ENCODE data around the gene EFHC1.

GRCh38 chr6:52385074-52385473 lies 35.1 kb upstream of the EFHC1 start:
- TF ChIP-seq, protein P1, sequence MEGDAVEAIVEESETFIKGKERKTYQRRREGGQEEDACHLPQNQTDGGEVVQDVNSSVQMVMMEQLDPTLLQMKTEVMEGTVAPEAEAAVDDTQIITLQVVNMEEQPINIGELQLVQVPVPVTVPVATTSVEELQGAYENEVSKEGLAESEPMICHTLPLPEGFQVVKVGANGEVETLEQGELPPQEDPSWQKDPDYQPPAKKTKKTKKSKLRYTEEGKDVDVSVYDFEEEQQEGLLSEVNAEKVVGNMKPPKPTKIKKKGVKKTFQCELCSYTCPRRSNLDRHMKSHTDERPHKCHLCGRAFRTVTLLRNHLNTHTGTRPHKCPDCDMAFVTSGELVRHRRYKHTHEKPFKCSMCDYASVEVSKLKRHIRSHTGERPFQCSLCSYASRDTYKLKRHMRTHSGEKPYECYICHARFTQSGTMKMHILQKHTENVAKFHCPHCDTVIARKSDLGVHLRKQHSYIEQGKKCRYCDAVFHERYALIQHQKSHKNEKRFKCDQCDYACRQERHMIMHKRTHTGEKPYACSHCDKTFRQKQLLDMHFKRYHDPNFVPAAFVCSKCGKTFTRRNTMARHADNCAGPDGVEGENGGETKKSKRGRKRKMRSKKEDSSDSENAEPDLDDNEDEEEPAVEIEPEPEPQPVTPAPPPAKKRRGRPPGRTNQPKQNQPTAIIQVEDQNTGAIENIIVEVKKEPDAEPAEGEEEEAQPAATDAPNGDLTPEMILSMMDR (IDR thresholded peaks at IDR 0.05) = no peak
- TF ChIP-seq POLR2AphosphoS5 (IDR thresholded peaks at IDR 0.05) = no peak
